DOHH2 (cell line): ENCODE results near the gene ALX4.

ENCODE experiments used
- H3F3A ChIP-seq: fragments of 200-600 bp; sonication (generic), shearing (Covaris generic); 2 replicates; pipeline ENCODE4 v1.6.0; 2016; ENCODE audit warnings: antibody characterized with exemption, mild to moderate bottlenecking; ENCODE audit not compliant: control insufficient read depth, insufficient read depth
- H3K27ac ChIP-seq: fragments of 200-600 bp; sonication (generic); 2 replicates; pipeline ENCODE4 v1.5.1; 2014; ENCODE audit warnings: low read depth, mild to moderate bottlenecking, low read length, moderate library complexity
- H3K27me3 ChIP-seq: fragments of 200-600 bp; sonication (generic); 2 replicates; pipeline ENCODE4 v1.6.1; 2014; ENCODE audit warnings: mild to moderate bottlenecking, low read length, mixed read lengths; ENCODE audit not compliant: control insufficient read depth
- H3K36me3 ChIP-seq: fragments of 200-600 bp; sonication (generic); 2 replicates; pipeline ENCODE4 v1.6.1; 2014; ENCODE audit warnings: mild to moderate bottlenecking, low read length, moderate library complexity, mixed read lengths; ENCODE audit not compliant: control insufficient read depth
- H3K4me1 ChIP-seq: fragments of 200-600 bp; sonication (generic); 2 replicates; pipeline ENCODE4 v1.6.1; 2014; ENCODE audit warnings: mild to moderate bottlenecking, low read length, mixed read lengths; ENCODE audit not compliant: control insufficient read depth
- H3K4me2 ChIP-seq: fragments of 200-600 bp; sonication (generic); 2 replicates; pipeline ENCODE4 v1.6.0; 2014; ENCODE audit warnings: mild to moderate bottlenecking, low read length, moderate library complexity
- H3K4me3 ChIP-seq: fragments of 200-600 bp; sonication (generic); 2 replicates; pipeline ENCODE4 v1.5.1; 2014; ENCODE audit warnings: mild to moderate bottlenecking, low read length, mixed read lengths
- H3K79me2 ChIP-seq: fragments of 200-600 bp; sonication (generic); 2 replicates; pipeline ENCODE4 v1.6.1; 2014; ENCODE audit warnings: mild to moderate bottlenecking, low read length, mixed read lengths; ENCODE audit not compliant: control insufficient read depth
- H3K9me2 ChIP-seq: fragments of 200-600 bp; sonication (generic); replicated peaks from 2 replicates; pipeline ENCODE4 v1.6.1; 2014; ENCODE audit warnings: mild to moderate bottlenecking, low read length, mixed read lengths; ENCODE audit not compliant: control insufficient read depth
- H3K9me3 ChIP-seq: fragments of 200-600 bp; sonication (generic); 2 replicates; pipeline ENCODE4 v1.6.1; 2014; ENCODE audit warnings: antibody characterized with exemption, low read length, mixed read lengths; ENCODE audit not compliant: control insufficient read depth, insufficient read depth
- H4K20me1 ChIP-seq: fragments of 200-600 bp; sonication (generic); 2 replicates; pipeline ENCODE4 v1.6.0; 2014; ENCODE audit warnings: low read depth, mild to moderate bottlenecking, antibody characterized with exemption, low read length, moderate library complexity; ENCODE audit not compliant: control insufficient read depth, insufficient read depth
- EZH2phosphoT487 ChIP-seq: fragments of 200-600 bp; sonication (generic); IDR thresholded peaks from 2 replicates; pipeline ENCODE4 v1.6.1; 2017; ENCODE audit warnings: borderline replicate concordance, mild to moderate bottlenecking, antibody characterized with exemption, low read length, moderate library complexity, mixed read lengths
- TF ChIP-seq, protein P1 (sequence below): fragments of 200-600 bp; sonication (generic); IDR thresholded peaks from one replicate; pipeline ENCODE4 v1.5.1; 2014; ENCODE audit warnings: antibody characterized with exemption, mild to moderate bottlenecking, low read depth, low read length; ENCODE audit not compliant: poor library complexity, severe bottlenecking

Gene ALX4

DNA sequence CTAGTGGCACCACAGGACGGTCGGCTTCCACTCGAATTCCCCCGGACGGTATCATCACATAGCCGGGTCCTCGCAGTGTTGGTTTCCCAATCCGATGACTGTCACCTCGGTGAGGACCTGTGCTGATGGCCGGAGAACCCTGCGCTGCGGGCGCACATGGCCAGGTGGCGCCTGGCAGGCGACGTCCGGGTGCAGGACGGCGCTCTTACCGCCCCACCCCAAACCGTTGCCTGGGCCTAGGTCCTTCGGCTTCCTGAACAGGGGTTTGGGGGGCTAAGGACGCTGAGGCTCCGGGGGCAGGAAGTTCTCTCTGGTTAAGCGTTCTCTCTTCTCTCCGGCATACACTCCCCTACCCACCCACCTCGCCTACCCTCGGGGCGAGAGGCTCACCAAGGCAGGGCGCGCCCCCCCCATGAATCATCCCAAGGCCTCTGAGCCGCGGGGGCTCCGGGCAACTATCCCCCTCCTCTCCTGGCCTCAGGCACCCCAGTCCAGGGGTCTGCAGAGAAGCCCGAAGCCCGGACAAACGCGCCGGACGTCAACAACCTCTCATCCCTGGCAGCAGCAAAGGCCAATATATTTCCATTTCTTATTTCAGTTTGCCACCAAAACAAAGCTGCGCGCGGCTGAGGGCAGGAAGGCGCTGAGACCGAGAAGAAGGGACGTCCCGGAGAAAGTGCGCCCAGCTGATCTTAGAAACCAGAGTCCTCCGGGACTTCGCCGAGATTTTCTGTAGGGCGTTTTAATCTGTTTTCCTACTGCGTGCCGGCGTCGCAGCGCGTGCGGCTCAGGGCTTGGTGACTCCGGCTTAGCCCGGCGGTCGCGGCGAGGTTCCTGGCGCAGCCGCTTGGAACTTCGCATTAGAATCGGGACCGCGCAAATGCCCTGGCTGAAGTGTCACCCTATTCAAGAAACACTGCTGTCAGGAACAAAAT lies 5.6 kb downstream of the ALX4 start:
- TF ChIP-seq EZH2phosphoT487: no peak
- H4K20me1 ChIP-seq: no peaks in the 10 kb centered on the region

DNA sequence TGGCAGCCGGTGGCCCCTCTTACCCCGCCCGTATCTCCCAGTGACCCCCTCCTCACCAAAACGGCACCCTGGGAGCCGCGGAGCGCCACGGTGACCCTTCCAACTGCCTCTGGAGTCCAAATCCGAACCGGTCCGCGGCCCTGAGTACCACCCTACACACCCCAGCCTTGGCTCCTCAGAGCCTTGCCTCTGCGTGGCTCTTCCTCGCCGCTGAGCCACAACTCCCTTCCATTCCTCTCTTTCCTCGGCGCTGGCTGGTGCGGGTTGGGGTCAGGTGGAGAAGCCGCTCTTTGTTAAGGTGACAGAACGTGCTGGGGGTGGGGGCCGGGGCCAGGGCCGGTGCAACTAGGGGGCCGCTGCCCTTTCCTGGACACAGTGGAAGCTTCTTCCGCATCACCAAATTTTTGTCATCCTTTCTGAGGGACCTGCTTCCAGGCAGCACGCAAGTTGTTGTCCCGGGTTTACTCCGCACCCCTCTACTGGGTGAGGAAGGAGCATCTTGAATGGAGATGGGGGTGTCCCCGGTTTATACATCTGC lies 6.5 kb downstream of the ALX4 start:
- no peaks in the 10 kb centered on the region for H3K9me3 ChIP-seq
- no peaks in the 10 kb centered on the region for H4K20me1 ChIP-seq
- peaks cover 16% of the 10 kb centered on the region for H3K27me3 ChIP-seq
- no peak for TF ChIP-seq EZH2phosphoT487
- TF ChIP-seq, protein P1, sequence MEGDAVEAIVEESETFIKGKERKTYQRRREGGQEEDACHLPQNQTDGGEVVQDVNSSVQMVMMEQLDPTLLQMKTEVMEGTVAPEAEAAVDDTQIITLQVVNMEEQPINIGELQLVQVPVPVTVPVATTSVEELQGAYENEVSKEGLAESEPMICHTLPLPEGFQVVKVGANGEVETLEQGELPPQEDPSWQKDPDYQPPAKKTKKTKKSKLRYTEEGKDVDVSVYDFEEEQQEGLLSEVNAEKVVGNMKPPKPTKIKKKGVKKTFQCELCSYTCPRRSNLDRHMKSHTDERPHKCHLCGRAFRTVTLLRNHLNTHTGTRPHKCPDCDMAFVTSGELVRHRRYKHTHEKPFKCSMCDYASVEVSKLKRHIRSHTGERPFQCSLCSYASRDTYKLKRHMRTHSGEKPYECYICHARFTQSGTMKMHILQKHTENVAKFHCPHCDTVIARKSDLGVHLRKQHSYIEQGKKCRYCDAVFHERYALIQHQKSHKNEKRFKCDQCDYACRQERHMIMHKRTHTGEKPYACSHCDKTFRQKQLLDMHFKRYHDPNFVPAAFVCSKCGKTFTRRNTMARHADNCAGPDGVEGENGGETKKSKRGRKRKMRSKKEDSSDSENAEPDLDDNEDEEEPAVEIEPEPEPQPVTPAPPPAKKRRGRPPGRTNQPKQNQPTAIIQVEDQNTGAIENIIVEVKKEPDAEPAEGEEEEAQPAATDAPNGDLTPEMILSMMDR: no peak
- H3F3A ChIP-seq: no peaks in the 10 kb centered on the region
- H3K4me2 ChIP-seq: no peak overlapping the region
- H3K36me3 ChIP-seq: no peaks in the 10 kb centered on the region
- no peaks in the 10 kb centered on the region for H3K79me2 ChIP-seq
- H3K4me3 ChIP-seq: no peak overlapping the region
- H3K9me2 ChIP-seq: no peaks in the 10 kb centered on the region
- no peaks in the 10 kb centered on the region for H3K4me1 ChIP-seq
- H3K27ac ChIP-seq: no peak overlapping the region

More for the DNA sequence above, 5.6 kb downstream of the ALX4 start:
- no peaks in the 10 kb centered on the region for H3K4me1 ChIP-seq
- peaks cover 16% of the 10 kb centered on the region for H3K27me3 ChIP-seq
- H3F3A ChIP-seq: no peaks in the 10 kb centered on the region
- H3K9me3 ChIP-seq: no peaks in the 10 kb centered on the region
- H3K4me3 ChIP-seq: no peak overlapping the region
- H3K27ac ChIP-seq: no peak overlapping the region
- H3K9me2 ChIP-seq: no peaks in the 10 kb centered on the region
- H3K36me3 ChIP-seq: no peaks in the 10 kb centered on the region
- H3K79me2 ChIP-seq: no peaks in the 10 kb centered on the region
- H3K4me2 ChIP-seq: no peak overlapping the region

DNA sequence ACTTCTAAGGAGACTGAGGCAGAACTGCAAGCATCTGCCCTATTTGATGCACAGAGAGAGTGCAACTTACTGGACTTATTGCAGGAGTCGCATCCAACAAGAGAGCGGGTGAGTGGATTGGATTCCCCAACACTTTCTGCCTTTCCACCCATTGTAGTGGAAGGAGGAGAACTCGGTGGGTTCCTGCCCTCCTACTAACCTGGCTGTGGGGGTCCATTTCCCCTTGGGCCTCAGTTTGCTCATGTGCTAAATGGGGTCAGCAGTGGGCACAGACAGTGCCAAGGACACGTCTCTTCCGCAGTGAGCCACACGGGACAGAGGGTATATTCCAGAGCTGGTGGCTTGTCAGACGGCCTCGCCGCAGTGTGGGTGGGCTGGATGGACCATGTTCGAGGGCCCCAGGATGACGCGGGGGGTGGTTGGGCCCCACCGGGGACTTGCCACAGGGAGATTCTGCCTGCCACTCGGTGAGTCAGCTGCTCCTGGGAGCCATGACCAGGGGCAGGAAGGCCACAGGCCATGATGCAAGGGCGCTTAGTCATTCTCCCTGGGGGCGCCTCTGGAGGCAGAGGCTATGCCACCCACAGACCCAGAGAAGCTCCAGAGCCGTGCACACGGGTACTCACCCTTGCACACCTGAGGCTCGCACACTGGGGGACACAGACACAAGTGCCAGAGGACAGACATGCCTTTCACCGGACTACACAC lies 8.2 kb downstream of the ALX4 start:
- H4K20me1 ChIP-seq: no peaks in the 10 kb centered on the region

More for the DNA sequence above, 8.2 kb downstream of the ALX4 start:
- H3K4me1 ChIP-seq: no peaks in the 10 kb centered on the region
- H3K9me2 ChIP-seq: no peaks in the 10 kb centered on the region
- no peaks in the 10 kb centered on the region for H3K36me3 ChIP-seq
- H3F3A ChIP-seq: no peaks in the 10 kb centered on the region
- no peaks in the 10 kb centered on the region for H3K9me3 ChIP-seq
- H3K4me2 ChIP-seq: no peak overlapping the region
- no peak overlapping the region for H3K27ac ChIP-seq
- peaks cover 16% of the 10 kb centered on the region for H3K27me3 ChIP-seq
- H3K4me3 ChIP-seq: no peak overlapping the region
- H3K79me2 ChIP-seq: no peaks in the 10 kb centered on the region
- TF ChIP-seq EZH2phosphoT487: no peak
- TF ChIP-seq, protein P1: no peak
